OCI-LY7 (cell line): Measurements from ENCODE around the gene SFT2D2. TPM values are rescaled to one million over a fixed set of nuclear protein-coding genes. Genes with fewer than 3 reads are reported as not detected.

ENCODE experiments used
- BruUV-seq: library from RNA; stranded (reverse); fragments of 400-500 nt; replicated peaks from 2 replicates; lab custom pipeline; 2021; lab: Mats Ljungman, UMichigan
- CTCF ChIA-PET: fragments of 300-600 bp; sonication (Branson Sonifier 250); formaldehyde crosslinking; loops from one replicate; lab custom pipeline; 2022; ENCODE audit warnings: antibody characterized with exemption; ENCODE audit not compliant: unreplicated experiment; lab: Charles Lee
- POLR2A ChIA-PET: fragments of 300-600 bp; sonication (Branson Sonifier 250); formaldehyde crosslinking; loops from one replicate; lab custom pipeline; 2022; ENCODE audit warnings: antibody characterized with exemption; lab: Charles Lee
- DNase-seq: peaks from one replicate; pipeline ENCODE4 v3.0.0-alpha.2; 2015; ENCODE audit warnings: low spot score
- H2AFZ ChIP-seq: fragments of 200-600 bp; sonication (generic), shearing (Covaris generic); 2 replicates; pipeline ENCODE4 v1.6.1; 2014; ENCODE audit warnings: mild to moderate bottlenecking, antibody characterized with exemption, low read length, moderate library complexity
- H3K27ac ChIP-seq: fragments of 200-600 bp; sonication (generic); 2 replicates; pipeline ENCODE4 v1.5.1; 2014; ENCODE audit warnings: mixed run types, low read depth, mild to moderate bottlenecking, moderate library complexity, low read length, inconsistent platforms; ENCODE audit not compliant: poor library complexity, severe bottlenecking
- H3K36me3 ChIP-seq: fragments of 200-600 bp; sonication (generic); 2 replicates; pipeline ENCODE4 v1.6.1; 2014; ENCODE audit warnings: mild to moderate bottlenecking, antibody characterized with exemption, low read length, moderate library complexity, mixed read lengths; ENCODE audit not compliant: insufficient read depth
- H3K4me1 ChIP-seq: fragments of 200-600 bp; sonication (generic); 2 replicates; pipeline ENCODE4 v1.5.1; 2014; ENCODE audit warnings: mild to moderate bottlenecking, low read length; ENCODE audit not compliant: insufficient read depth, poor library complexity, severe bottlenecking
- H3K4me2 ChIP-seq: fragments of 200-600 bp; sonication (generic); 2 replicates; pipeline ENCODE4 v1.6.1; 2014; ENCODE audit warnings: mild to moderate bottlenecking, low read length
- H3K4me3 ChIP-seq: fragments of 200-600 bp; sonication (generic); 2 replicates; pipeline ENCODE4 v1.5.1; 2014; ENCODE audit warnings: mild to moderate bottlenecking, low read depth, low read length; ENCODE audit not compliant: poor library complexity, severe bottlenecking
- H3K79me2 ChIP-seq: fragments of 200-600 bp; sonication (generic); 2 replicates; pipeline ENCODE4 v1.6.1; 2016; ENCODE audit warnings: low read depth, mild to moderate bottlenecking, low read length, moderate library complexity, mixed read lengths; ENCODE audit not compliant: insufficient read depth
- H3K9me2 ChIP-seq: fragments of 200-600 bp; sonication (generic); 2 replicates; pipeline ENCODE4 v1.6.1; 2016; ENCODE audit warnings: mild to moderate bottlenecking, low read length, mixed read lengths; ENCODE audit not compliant: insufficient read depth
- H3K9me3 ChIP-seq: fragments of 200-600 bp; sonication (generic); 2 replicates; pipeline ENCODE4 v1.6.1; 2014; ENCODE audit warnings: mild to moderate bottlenecking, mixed run types, low read length, mixed read lengths
- H4K20me1 ChIP-seq: fragments of 200-600 bp; sonication (generic); 2 replicates; pipeline ENCODE4 v1.6.1; 2014; ENCODE audit warnings: mild to moderate bottlenecking, antibody characterized with exemption, low read length, moderate library complexity, mixed read lengths; ENCODE audit not compliant: insufficient read depth
- CTCF ChIP-seq: fragments of 200-600 bp; sonication (generic); conservative IDR thresholded peaks from 2 replicates; pipeline ENCODE4 v1.5.1; 2014; ENCODE audit warnings: mild to moderate bottlenecking, antibody characterized with exemption, low read length, moderate library complexity, mixed read lengths
- EZH2phosphoT487 ChIP-seq: fragments of 200-600 bp; sonication (generic); IDR thresholded peaks from 2 replicates; pipeline ENCODE4 v1.6.1; 2018; ENCODE audit warnings: low read depth, borderline replicate concordance, mild to moderate bottlenecking, mixed run types, antibody characterized with exemption, low read length, moderate library complexity, mixed read lengths
- intact Hi-C: fragments of 100-400 bp; cut with micrococcal nuclease; formaldehyde crosslinking; loops from one replicate; pipeline ENCODE4 v1.10.0; 2022; ENCODE audit not compliant: unreplicated experiment
- small RNA-seq: library from RNA; depleted of rRNA; stranded (forward); fragments of <200 nt; gene quantifications from one replicate; pipeline ENCODE3, GENCODE V24; 2014
- total RNA-seq, 2 experiments: library from RNA; depleted of rRNA in 1 of 2; stranded (reverse); fragments of >200 nt in 1 of 2; shearing (Covaris generic) in 1 of 2; gene quantifications; 2 replicates each; pipeline ENCODE4 v1.2.3, GENCODE V29; 2014 to 2022

SFT2D2 gene
- total RNA-seq, 2 experiments from 2014 or later = 22.3 to 50.0 TPM

- Histone ChIP-seq H3K9me2 (no peaks in the 10 kb centered on the region), H2AFZ (no peak overlapping the region), H3K4me1 (no peaks in the 10 kb centered on the region), H3K4me2 (no peak overlapping the region), H3K27ac (no peak overlapping the region), H3K9me3 (no peaks in the 10 kb centered on the region), H3K36me3 (no peaks in the 10 kb centered on the region), H3K79me2 (no peaks in the 10 kb centered on the region), H3K4me3 (no peak overlapping the region), H4K20me1 (no peaks in the 10 kb centered on the region)
- BruUV-seq = no TSS peak
- no peak for DNase-seq
- TF ChIP-seq CTCF = no peak
- no peak for TF ChIP-seq EZH2phosphoT487
- POLR2A ChIA-PET = interaction anchor here (0.7 to 1.0 kb wide), 2 partner anchors 20 to 46 kb away, joined by 3 read pairs; no protein-coding TSS in a partner anchor
- intact Hi-C loops = no loop called here
- CTCF ChIA-PET = no interaction called here
These were observed 76.0 kb downstream of the SFT2D2 start for GRCh38 chr1:168301664-168302320.

Small RNA genes within 50 kb of the gene (small RNA-seq; reads per million reads assigned to genes)
- gene AL021397.1 (not detected), gene RNU6-1310P (not detected)

Other genes with a start within 250 kb of the SFT2D2 start
- gene GPR161, start 89.1 kb upstream of the SFT2D2 start, total RNA-seq (2014; rRNA removed; shearing (Covaris generic)) = not detected in 2 replicates
- 0.15 TPM in 1 of 2 replicates, not detected in the other for gene GPR161, start 89.1 kb upstream of the SFT2D2 start, total RNA-seq (2022)
- 36.0 and 37.8 TPM in 2 replicates for gene TIPRL, start 47.0 kb upstream of the SFT2D2 start, total RNA-seq (2014; rRNA removed; shearing (Covaris generic))
- 54.3 and 64.8 TPM in 2 replicates for gene TIPRL, start 47.0 kb upstream of the SFT2D2 start, total RNA-seq (2022)
- gene TBX19, start 54.9 kb downstream of the SFT2D2 start, total RNA-seq (2014; rRNA removed; shearing (Covaris generic)) = 0.22 and 0.23 TPM in 2 replicates
- 0.37 and 0.74 TPM in 2 replicates for gene TBX19, start 54.9 kb downstream of the SFT2D2 start, total RNA-seq (2022)